ENCODE measurements around the gene SELENOP. TPM values are rescaled to one million over a fixed set of nuclear protein-coding genes. Genes with fewer than 3 reads are reported as not detected.
"Not testable (repeated sequence)": the region's sequence is repeated elsewhere in the genome, so short reads cannot be mapped to it uniquely, and the experiment has no call there.

Gene SELENOP
- polyA plus RNA-seq, 1 experiment, result 2.0 TPM

DNA sequence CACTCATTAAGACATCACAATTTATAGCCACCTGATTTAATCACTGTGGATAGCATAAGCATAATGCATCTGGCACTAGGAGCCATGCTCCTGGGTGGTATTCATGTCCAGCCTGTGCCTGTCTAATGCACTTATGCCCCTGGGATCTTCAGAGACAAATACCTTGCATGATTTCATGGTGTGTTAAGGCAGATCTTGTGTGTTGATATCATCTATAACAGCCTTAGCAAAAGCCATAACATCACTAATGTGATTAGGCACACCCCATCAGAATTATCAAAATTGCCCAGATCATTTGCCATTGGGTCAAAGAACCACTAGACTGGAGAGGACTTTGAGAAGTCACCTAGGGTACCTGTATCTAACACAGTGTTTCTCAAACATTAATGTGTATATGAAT lies 43.7 kb upstream of the SELENOP start:
- CTCF ChIA-PET, result no interaction called here
- H3K27ac ChIP-seq (ENCODE audit: low read depth, low read length), result no peak overlapping the region
- no peak for DNase-seq (ENCODE audit: low read depth, low spot score)
- TF ChIP-seq, protein P1, sequence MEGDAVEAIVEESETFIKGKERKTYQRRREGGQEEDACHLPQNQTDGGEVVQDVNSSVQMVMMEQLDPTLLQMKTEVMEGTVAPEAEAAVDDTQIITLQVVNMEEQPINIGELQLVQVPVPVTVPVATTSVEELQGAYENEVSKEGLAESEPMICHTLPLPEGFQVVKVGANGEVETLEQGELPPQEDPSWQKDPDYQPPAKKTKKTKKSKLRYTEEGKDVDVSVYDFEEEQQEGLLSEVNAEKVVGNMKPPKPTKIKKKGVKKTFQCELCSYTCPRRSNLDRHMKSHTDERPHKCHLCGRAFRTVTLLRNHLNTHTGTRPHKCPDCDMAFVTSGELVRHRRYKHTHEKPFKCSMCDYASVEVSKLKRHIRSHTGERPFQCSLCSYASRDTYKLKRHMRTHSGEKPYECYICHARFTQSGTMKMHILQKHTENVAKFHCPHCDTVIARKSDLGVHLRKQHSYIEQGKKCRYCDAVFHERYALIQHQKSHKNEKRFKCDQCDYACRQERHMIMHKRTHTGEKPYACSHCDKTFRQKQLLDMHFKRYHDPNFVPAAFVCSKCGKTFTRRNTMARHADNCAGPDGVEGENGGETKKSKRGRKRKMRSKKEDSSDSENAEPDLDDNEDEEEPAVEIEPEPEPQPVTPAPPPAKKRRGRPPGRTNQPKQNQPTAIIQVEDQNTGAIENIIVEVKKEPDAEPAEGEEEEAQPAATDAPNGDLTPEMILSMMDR (IDR thresholded peaks at IDR 0.05; ENCODE audit: low read depth, low read length), result no peak
- POLR2A ChIA-PET, result no interaction called here
- H3K9me3 ChIP-seq (ENCODE audit: control insufficient read depth, insufficient read depth, low read length), result no peaks in the 10 kb centered on the region
- no peaks in the 10 kb centered on the region for H3K27me3 ChIP-seq (ENCODE audit: control insufficient read depth, insufficient read depth, low read length)
- no peak overlapping the region for H3K4me3 ChIP-seq (ENCODE audit: low read depth, low read length)

DNA sequence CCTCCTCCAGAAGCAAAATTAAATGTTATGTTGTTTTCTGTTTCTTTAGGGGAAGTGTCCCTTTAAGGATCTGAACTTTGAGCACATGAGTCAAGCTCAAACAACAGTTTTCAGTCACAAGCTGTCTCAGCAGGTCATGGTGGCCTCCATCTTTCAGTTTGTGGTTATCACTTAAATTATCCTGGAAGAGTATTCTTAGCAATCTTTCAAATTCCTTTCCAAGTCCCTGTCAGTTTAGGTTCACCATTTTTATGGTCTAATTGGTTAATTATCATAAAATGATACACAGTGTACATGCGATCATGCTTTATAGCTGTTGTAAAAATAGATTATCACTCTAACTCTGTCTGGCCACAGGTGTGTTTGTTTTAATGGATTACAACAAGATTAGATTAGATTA lies 43.1 kb upstream of the SELENOP start:
- no peak overlapping the region for H3K4me3 ChIP-seq (ENCODE audit: low read depth, low read length)
- ChIA-PET CTCF (no interaction called here), POLR2A (no interaction called here)
- no peaks in the 10 kb centered on the region for H3K27me3 ChIP-seq (ENCODE audit: control insufficient read depth, insufficient read depth, low read length)
- DNase-seq (ENCODE audit: low read depth, low spot score), result no peak
- no peaks in the 10 kb centered on the region for H3K9me3 ChIP-seq (ENCODE audit: control insufficient read depth, insufficient read depth, low read length)
- no peak overlapping the region for H3K27ac ChIP-seq (ENCODE audit: low read depth, low read length)
- TF ChIP-seq, protein P1 (IDR thresholded peaks at IDR 0.05; ENCODE audit: low read depth, low read length), result no peak

DNA sequence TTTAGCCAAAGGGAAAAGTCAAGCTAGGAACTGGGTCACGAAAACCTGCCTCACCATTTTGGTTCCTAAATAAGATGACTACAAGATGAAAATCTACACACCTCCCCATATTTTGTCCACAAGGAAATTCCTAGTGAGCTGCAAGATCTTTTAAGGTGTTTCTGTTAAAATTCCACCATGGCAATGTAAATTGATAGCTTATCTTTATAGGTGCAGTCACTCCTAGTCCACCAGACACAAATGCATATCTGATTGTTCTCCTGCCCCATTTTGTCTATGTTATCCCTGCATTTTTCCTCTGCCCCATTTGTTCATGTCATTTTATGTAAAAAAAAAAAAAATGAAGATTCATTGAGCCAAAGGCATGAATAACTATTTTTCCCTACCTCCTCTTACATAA lies 41.1 kb upstream of the SELENOP start:
- H3K27ac ChIP-seq (ENCODE audit: low read depth, low read length), result no peak overlapping the region
- ChIA-PET POLR2A (no interaction called here), CTCF (no interaction called here)
- H3K9me3 ChIP-seq (ENCODE audit: control insufficient read depth, insufficient read depth, low read length), result no peaks in the 10 kb centered on the region
- TF ChIP-seq, protein P1 (IDR thresholded peaks at IDR 0.05; ENCODE audit: low read depth, low read length), result no peak
- H3K27me3 ChIP-seq (ENCODE audit: control insufficient read depth, insufficient read depth, low read length), result no peaks in the 10 kb centered on the region
- no peak for DNase-seq (ENCODE audit: low read depth, low spot score)
- H3K4me3 ChIP-seq (ENCODE audit: low read depth, low read length), result no peak overlapping the region

DNA sequence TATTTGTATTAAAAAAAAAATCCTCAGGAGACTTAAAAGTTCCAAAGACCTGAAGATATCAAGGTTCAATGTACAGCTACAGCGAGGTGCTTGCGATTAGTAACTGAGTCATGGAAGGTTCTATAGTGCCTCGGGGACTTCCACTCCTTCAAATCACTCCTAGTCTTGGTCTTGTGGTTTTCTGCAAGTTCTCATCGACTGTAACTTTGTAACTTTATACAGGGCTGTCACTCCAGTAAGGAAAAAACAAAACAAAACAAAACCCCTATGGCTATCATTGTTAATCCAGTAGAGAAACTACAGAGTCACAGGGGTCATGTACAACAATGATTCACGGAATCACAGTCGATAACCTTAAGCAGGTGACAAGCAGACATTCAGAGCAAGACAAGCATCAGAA lies 39.8 kb upstream of the SELENOP start:
- TF ChIP-seq, protein P1 (IDR thresholded peaks at IDR 0.05; ENCODE audit: low read depth, low read length), result no peak
- CTCF ChIA-PET, result interaction anchor here (0.8 kb wide), 1 partner anchor 38 kb away, joined by 3 read pairs; no protein-coding TSS in a partner anchor
- POLR2A ChIA-PET, result no interaction called here
- Histone ChIP-seq H3K27me3 (ENCODE audit: control insufficient read depth, insufficient read depth, low read length) (no peaks in the 10 kb centered on the region), H3K9me3 (ENCODE audit: control insufficient read depth, insufficient read depth, low read length) (no peaks in the 10 kb centered on the region), H3K27ac (ENCODE audit: low read depth, low read length) (no peak overlapping the region), H3K4me3 (ENCODE audit: low read depth, low read length) (no peak overlapping the region)
- DNase-seq (ENCODE audit: low read depth, low spot score), result no peak

DNA sequence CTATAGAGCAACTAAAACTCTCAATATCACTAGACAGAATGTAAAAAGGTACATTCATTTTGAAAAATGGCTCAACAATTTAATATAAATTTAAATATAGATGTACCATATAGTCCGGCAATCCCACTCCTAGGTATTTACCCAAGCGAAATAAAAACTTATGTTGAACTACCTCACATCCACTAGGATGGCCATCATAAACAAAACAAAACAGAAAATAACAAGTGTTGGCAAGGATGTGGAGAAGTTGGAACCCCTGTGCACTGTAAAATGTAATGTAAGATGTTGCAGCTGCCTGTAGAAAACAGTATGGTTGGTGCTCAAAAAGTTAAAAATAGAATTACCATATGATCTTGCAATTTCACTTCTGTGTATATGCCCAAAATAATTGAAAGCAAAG lies 36.9 kb upstream of the SELENOP start:
- TF ChIP-seq, protein P1 (IDR thresholded peaks at IDR 0.05; ENCODE audit: low read depth, low read length), result no peak
- Histone ChIP-seq H3K27me3 (ENCODE audit: control insufficient read depth, insufficient read depth, low read length) (no peaks in the 10 kb centered on the region), H3K4me3 (ENCODE audit: low read depth, low read length) (no peak overlapping the region), H3K27ac (ENCODE audit: low read depth, low read length) (no peak overlapping the region), H3K9me3 (ENCODE audit: control insufficient read depth, insufficient read depth, low read length) (no peaks in the 10 kb centered on the region)
- no peak for DNase-seq (ENCODE audit: low read depth, low spot score)
- POLR2A ChIA-PET, result no interaction called here
- CTCF ChIA-PET, result no interaction called here

DNA sequence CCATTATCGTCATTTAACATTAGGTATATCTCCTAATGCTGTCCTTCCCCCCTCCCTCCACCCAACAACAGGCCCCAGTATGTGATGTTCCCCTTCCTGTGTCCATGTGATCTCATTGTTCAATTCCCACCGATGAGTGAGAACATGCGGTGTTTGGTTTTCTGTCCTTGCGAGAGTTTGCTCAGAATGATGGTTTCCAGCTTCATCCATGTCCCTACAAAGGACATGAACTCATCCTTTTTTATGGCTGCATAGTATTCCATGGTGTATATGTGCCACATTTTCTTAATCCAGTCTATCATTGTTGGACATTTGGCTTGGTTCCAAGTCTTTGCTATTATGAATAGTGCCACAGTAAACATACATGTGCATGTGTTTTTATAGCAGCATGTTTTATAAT lies 32.7 kb upstream of the SELENOP start:
- H3K27ac ChIP-seq (ENCODE audit: low read depth, low read length); H3K9me3 ChIP-seq (ENCODE audit: control insufficient read depth, insufficient read depth, low read length); H3K4me3 ChIP-seq (ENCODE audit: low read depth, low read length); DNase-seq (ENCODE audit: low read depth, low spot score); H3K27me3 ChIP-seq (ENCODE audit: control insufficient read depth, insufficient read depth, low read length); CTCF ChIA-PET; POLR2A ChIA-PET: not testable (repeated sequence)
